Measurements from ENCODE around the gene OR3A2. TPM values are rescaled to one million over a fixed set of nuclear protein-coding genes. Genes with fewer than 3 reads are reported as not detected.

OR3A2 gene
- total and polyA plus RNA-seq, 10 of the 15 experiments (the other 5 are each of a cell fraction or from before 2014, with no cell fraction given), result not detected

GRCh38 chr17:3308603-3309002 lies 77.5 kb downstream of the OR3A2 start:
- SMC1A ChIA-PET (ENCODE audit: uncharacterized antibody, unreplicated experiment), result no interaction called here
- Histone ChIP-seq H3K9me3 (replicated peaks; ENCODE audit: control insufficient read depth, insufficient read depth, low read length) (no peaks in the 10 kb centered on the region), H3K9ac (ENCODE audit: control insufficient read depth, insufficient read depth, low read length) (no peak overlapping the region), H4K20me1 (ENCODE audit: control insufficient read depth, insufficient read depth) (no peaks in the 10 kb centered on the region), H3K4me2 (ENCODE audit: control insufficient read depth, insufficient read depth) (no peak overlapping the region), H3K27ac (ENCODE audit: control insufficient read depth, insufficient read depth) (no peak overlapping the region), H3K36me3 (ENCODE audit: control insufficient read depth in 2 of 2, insufficient read depth in 2 of 2, low read length in 1 of 2) (no peaks in the 10 kb centered on the region), H3K4me3 (no peak overlapping the region), H2AFZ (ENCODE audit: control insufficient read depth, low read depth, low read length) (no peak overlapping the region), H3K27me3 (replicated peaks in 1 of 2; ENCODE audit: control insufficient read depth in 2 of 2, insufficient read depth in 2 of 2, low read length in 1 of 2) (no peaks in the 10 kb centered on the region; a peak in 1 of 4 replicates), H3K4me1 (ENCODE audit: control insufficient read depth, insufficient read depth, low read length) (no peaks in the 10 kb centered on the region), H3K79me2 (ENCODE audit: control insufficient read depth, insufficient read depth, low read length) (no peaks in the 10 kb centered on the region)
- WGBS (ENCODE audit: insufficient coverage, insufficient replicate concordance, low lambda C conversion rate, missing lambda C conversion rate), result 24% methylated on average over 4 of the region's 4 CpGs
- DNase-seq (ENCODE audit: low read depth, low spot score), result no peak
- in situ Hi-C loops (cut with MboI) (no loop called here), intact Hi-C loops (cut with micrococcal nuclease; ENCODE audit: unreplicated experiment) (no loop called here)
- no TSS peak for BruUV-seq (replicated peaks)
- ATAC-seq, result no peak
- no peak for FAIRE-seq
- POLR2A ChIA-PET, result no interaction called here
- TF ChIP-seq EZH2 (IDR thresholded peaks at IDR 0.05; ENCODE audit: borderline replicate concordance, control insufficient read depth, low read depth, low read length) (no peak), ZBED1 (IDR thresholded peaks at IDR 0.05; ENCODE audit: borderline replicate concordance) (no peak), MXI1 (IDR thresholded peaks at IDR 0.05; ENCODE audit: low read depth, low read length) (no peak), IKZF1 (conservative IDR thresholded peaks at IDR 0.05) (no peak), YY1 (IDR thresholded peaks at IDR 0.05; ENCODE audit: low read depth, low read length) (no peak), ZZZ3 (IDR thresholded peaks at IDR 0.05; ENCODE audit: control insufficient read depth, insufficient read length, low read depth) (no peak), GABPA (IDR thresholded peaks at IDR 0.05; ENCODE audit: low read depth) (no peak), RAD51 (IDR thresholded peaks at IDR 0.05) (no peak)
- CTCF ChIA-PET, result no interaction called here
- RAD21 ChIA-PET (ENCODE audit: unreplicated experiment), result no interaction called here

- Histone ChIP-seq H3K36me3 (ENCODE audit: control insufficient read depth in 2 of 2, insufficient read depth in 2 of 2, low read length in 1 of 2) (no peaks in the 10 kb centered on the region), H3K27me3 (replicated peaks in 1 of 2; ENCODE audit: control insufficient read depth in 2 of 2, insufficient read depth in 2 of 2, low read length in 1 of 2) (no peaks in the 10 kb centered on the region), H3K4me3 (no peak within 1 kb of the TSS), H3K9ac (ENCODE audit: control insufficient read depth, insufficient read depth, low read length) (no peak within 1 kb of the TSS), H2AFZ (ENCODE audit: control insufficient read depth, low read depth, low read length) (no peak within 1 kb of the TSS), H3K4me2 (ENCODE audit: control insufficient read depth, insufficient read depth) (no peak within 1 kb of the TSS), H3K79me2 (ENCODE audit: control insufficient read depth, insufficient read depth, low read length) (no peaks in the 10 kb centered on the region), H4K20me1 (ENCODE audit: control insufficient read depth, insufficient read depth) (no peaks in the 10 kb centered on the region), H3K9me3 (replicated peaks; ENCODE audit: control insufficient read depth, insufficient read depth, low read length) (no peaks in the 10 kb centered on the region), H3K27ac (ENCODE audit: control insufficient read depth, insufficient read depth) (no peak within 1 kb of the TSS), H3K4me1 (ENCODE audit: control insufficient read depth, insufficient read depth, low read length) (no peaks in the 10 kb centered on the region)
- 7% methylated on average over 6 of the region's 6 CpGs for WGBS (ENCODE audit: insufficient coverage, insufficient replicate concordance, low lambda C conversion rate, missing lambda C conversion rate)
- SMC1A ChIA-PET (ENCODE audit: uncharacterized antibody, unreplicated experiment), result no interaction called here
- intact Hi-C loops (cut with micrococcal nuclease; ENCODE audit: unreplicated experiment) (no loop called here), in situ Hi-C loops (cut with MboI) (no loop called here)
- FAIRE-seq (no peak), DNase-seq (ENCODE audit: low read depth, low spot score) (no peak), ATAC-seq (no peak)
- CTCF ChIA-PET, result no interaction called here
- POLR2A ChIA-PET, result no interaction called here
- RAD21 ChIA-PET (ENCODE audit: unreplicated experiment), result no interaction called here
- no TSS peak for BruUV-seq (replicated peaks)
- TF ChIP-seq CBX3 (IDR thresholded peaks at IDR 0.05; ENCODE audit: borderline replicate concordance, low read depth) (no peak), ZBTB33 (IDR thresholded peaks at IDR 0.05) (no peak), BHLHE40 (IDR thresholded peaks at IDR 0.05; ENCODE audit: borderline replicate concordance in 1 of 2, low read depth in 2 of 2, low read length in 1 of 2) (no peak), CREM (IDR thresholded peaks at IDR 0.05; ENCODE audit: low read depth) (no peak), TBL1XR1 (IDR thresholded peaks at IDR 0.05; ENCODE audit: low read depth, low read length) (no peak), ELK1 (IDR thresholded peaks at IDR 0.05; ENCODE audit: low read depth, low read length) (no peak), CTCF (IDR thresholded peaks at IDR 0.05 in 2 of 3, conservative IDR thresholded peaks at IDR 0.05 in 1 of 3; ENCODE audit: control insufficient read depth in 2 of 3, extremely low read depth in 1 of 3, insufficient read depth in 1 of 3, low read depth in 3 of 3, low read length in 3 of 3) (no peak)
Measured at GRCh38 chr17:3298260-3298659, 87.8 kb downstream of the OR3A2 start, which contains the start of gene OR3A1. Gene OR3A1, minus strand, starts transcription at chr17:3298360. Its CDS starts 5,778 bp downstream, at chr17:3292582.
